ENCODE results near the gene ETV5. TPM values are rescaled to one million over a fixed set of nuclear protein-coding genes. Genes with fewer than 3 reads are reported as not detected.

The ETV5 gene
- total RNA-seq, 4 donors from 2014 or later, result 6.6 to 12.4 (median 9.5) TPM

DNA sequence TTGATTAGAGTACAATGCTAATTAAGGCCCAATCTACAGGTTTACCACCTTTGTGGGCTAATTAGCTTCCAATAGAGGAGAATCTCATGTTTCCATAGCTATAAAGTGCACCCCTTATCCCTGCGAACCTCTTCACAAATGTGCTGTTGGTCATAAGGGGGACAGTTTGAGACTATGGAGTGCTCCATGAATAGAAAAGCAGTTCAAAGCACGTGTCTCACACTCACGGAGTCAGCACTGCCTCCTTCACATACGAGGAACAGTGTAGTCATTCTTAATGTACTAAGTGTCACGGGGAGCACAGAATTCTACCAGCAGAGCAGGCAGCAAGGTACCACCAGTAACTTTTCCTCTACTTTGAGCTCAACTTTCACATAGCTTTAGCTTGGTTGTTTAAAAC is 62.1 kb downstream of the ETV5 start:
- Histone ChIP-seq H3K27me3 (no peaks in the 10 kb centered on the region), H3K4me1 (no peaks in the 10 kb centered on the region), H3K9me3 (no peaks in the 10 kb centered on the region), H3K36me3 (peaks cover 19 to 53% (median 30%) of the 10 kb centered on the region in 4 donors), H3K27ac (replicated peaks in 1 of 4) (no peak overlapping the region), H3K4me3 (no peak overlapping the region)
- 88% methylated on average over 5 of the region's 5 CpGs for WGBS
- intact Hi-C loops (cut with DNase I), result no loop called here
- TF ChIP-seq POLR2A (IDR thresholded peaks at IDR 0.05; ENCODE audit: low read depth) (no peak), POLR2AphosphoS5 (IDR thresholded peaks at IDR 0.05) (no peak), EP300 (IDR thresholded peaks at IDR 0.05) (no peak)
- TF ChIP-seq, protein P1, sequence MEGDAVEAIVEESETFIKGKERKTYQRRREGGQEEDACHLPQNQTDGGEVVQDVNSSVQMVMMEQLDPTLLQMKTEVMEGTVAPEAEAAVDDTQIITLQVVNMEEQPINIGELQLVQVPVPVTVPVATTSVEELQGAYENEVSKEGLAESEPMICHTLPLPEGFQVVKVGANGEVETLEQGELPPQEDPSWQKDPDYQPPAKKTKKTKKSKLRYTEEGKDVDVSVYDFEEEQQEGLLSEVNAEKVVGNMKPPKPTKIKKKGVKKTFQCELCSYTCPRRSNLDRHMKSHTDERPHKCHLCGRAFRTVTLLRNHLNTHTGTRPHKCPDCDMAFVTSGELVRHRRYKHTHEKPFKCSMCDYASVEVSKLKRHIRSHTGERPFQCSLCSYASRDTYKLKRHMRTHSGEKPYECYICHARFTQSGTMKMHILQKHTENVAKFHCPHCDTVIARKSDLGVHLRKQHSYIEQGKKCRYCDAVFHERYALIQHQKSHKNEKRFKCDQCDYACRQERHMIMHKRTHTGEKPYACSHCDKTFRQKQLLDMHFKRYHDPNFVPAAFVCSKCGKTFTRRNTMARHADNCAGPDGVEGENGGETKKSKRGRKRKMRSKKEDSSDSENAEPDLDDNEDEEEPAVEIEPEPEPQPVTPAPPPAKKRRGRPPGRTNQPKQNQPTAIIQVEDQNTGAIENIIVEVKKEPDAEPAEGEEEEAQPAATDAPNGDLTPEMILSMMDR (IDR thresholded peaks at IDR 0.05), result no peak
- DNase-seq (ENCODE audit: extremely low spot score), result no peak

DNA sequence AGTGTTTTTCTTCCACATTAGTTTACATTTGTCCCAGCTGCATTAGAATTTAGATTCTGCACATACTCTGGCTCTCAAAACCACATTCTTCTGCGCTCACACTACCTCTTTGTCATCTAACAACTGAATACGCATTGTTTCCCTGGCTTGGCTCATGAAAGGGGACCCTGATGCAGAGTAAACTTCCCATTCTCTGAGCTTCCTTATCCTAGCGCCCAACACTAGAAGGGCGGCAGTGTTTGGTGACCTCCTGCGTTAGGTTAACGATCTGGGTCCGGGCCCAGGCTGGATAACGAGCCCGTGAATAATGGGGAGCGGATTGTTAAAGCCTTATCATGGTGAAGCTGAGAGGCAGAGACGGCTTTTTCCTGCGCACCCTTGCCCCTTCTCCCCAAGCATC is 63.9 kb downstream of the ETV5 start:
- 83% methylated on average over 12 of the region's 12 CpGs for WGBS
- no peak overlapping the region for H3K27ac ChIP-seq (replicated peaks in 1 of 4)
- DNase-seq (ENCODE audit: extremely low spot score), result peak; percentile 75
- intact Hi-C loops (cut with DNase I), result no loop called here
- no peak overlapping the region for H3K4me3 ChIP-seq
- no peaks in the 10 kb centered on the region for H3K4me1 ChIP-seq
- TF ChIP-seq POLR2A (IDR thresholded peaks at IDR 0.05; ENCODE audit: low read depth), result no peak
- TF ChIP-seq EP300 (IDR thresholded peaks at IDR 0.05), result no peak
- TF ChIP-seq, protein P1 (IDR thresholded peaks at IDR 0.05), result no peak
- TF ChIP-seq POLR2AphosphoS5 (IDR thresholded peaks at IDR 0.05), result no peak
- H3K36me3 ChIP-seq, result peaks cover 12 to 34% (median 18%) of the 10 kb centered on the region in 4 donors
- no peaks in the 10 kb centered on the region for H3K9me3 ChIP-seq
- no peaks in the 10 kb centered on the region for H3K27me3 ChIP-seq

DNA sequence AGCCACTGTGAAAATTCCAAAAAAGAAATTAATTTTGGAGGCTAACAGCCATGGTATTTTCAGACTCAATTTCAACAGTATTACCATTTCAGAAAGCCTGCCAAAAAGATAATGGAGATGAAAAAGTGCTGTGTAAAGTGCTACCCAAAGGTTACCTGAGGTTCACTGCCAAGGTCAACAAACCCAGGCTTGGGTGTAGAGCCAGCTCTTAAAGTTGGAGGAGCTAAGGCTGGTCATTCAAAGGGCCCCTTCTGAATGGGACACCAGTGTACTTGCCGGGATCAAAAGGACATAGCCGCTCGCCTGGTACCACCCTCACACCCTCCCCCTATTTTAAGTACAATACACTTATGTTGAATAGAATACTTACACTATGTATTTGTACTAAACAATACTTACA is 64.5 kb downstream of the ETV5 start:
- peak; percentile 77 for DNase-seq (ENCODE audit: extremely low spot score)
- intact Hi-C loops (cut with DNase I), result no loop called here
- 94% methylated on average over 3 of the region's 3 CpGs for WGBS
- no peaks in the 10 kb centered on the region for H3K9me3 ChIP-seq
- H3K4me1 ChIP-seq, result no peaks in the 10 kb centered on the region
- no peaks in the 10 kb centered on the region for H3K27me3 ChIP-seq
- H3K4me3 ChIP-seq, result no peak overlapping the region
- no peak for TF ChIP-seq POLR2AphosphoS5 (IDR thresholded peaks at IDR 0.05)
- no peak for TF ChIP-seq POLR2A (IDR thresholded peaks at IDR 0.05; ENCODE audit: low read depth)
- TF ChIP-seq, protein P1 (IDR thresholded peaks at IDR 0.05), result no peak
- no peak for TF ChIP-seq EP300 (IDR thresholded peaks at IDR 0.05)
- H3K36me3 ChIP-seq, result peaks cover 11 to 31% (median 15%) of the 10 kb centered on the region in 4 donors
- H3K27ac ChIP-seq (replicated peaks in 1 of 4), result no peak overlapping the region

DNA sequence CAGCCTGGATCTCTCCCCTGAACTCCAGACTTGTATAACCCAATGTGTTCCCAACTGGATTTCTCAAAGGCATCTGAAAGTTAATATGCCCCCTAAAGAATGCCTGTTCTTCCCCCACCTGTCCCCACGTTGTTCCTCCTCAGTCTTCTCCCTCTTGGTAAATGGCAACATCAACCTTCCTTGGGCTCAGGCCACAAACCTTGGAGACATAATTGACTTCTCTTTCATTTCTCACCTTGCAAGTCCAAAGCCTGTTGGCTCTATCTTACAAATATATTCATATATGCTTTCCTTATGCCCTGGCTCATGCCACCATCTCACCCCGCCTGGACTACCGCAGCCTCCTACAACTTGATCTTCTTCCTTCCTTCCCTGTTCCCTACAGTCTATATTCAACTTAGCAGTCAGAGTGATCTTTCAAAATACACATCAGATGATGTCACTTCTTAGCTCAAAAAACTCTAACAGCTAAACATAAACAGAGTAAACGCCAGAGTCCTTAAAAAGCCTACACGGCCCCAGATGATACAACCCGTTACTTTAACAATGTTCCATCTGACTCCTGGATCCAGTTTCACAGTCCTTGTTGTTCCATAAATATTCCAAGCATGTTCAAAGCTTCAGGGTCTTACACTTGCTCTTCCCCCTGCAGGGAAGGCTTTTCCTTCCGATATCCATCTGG is 66.2 kb downstream of the ETV5 start:
- no peaks in the 10 kb centered on the region for H3K27me3 ChIP-seq
- 75% methylated on average over 7 of the region's 7 CpGs for WGBS
- peak; percentile 90 for DNase-seq (ENCODE audit: extremely low spot score)
- TF ChIP-seq, protein P1 (IDR thresholded peaks at IDR 0.05), result no peak
- no peak overlapping the region for H3K27ac ChIP-seq (replicated peaks in 1 of 4)
- peaks cover 0 to 13% (median 2%) of the 10 kb centered on the region in 4 donors for H3K36me3 ChIP-seq
- H3K9me3 ChIP-seq, result peaks cover 0 to 12% (median 8%) of the 10 kb centered on the region in 4 donors
- intact Hi-C loops (cut with DNase I), result no loop called here
- no peaks in the 10 kb centered on the region for H3K4me1 ChIP-seq
- no peak overlapping the region for H3K4me3 ChIP-seq

- Histone ChIP-seq H3K27ac (replicated peaks in 1 of 4) (no peak overlapping the region), H3K9me3 (peaks cover 0 to 12% (median 8%) of the 10 kb centered on the region in 4 donors), H3K4me1 (no peaks in the 10 kb centered on the region), H3K27me3 (no peaks in the 10 kb centered on the region), H3K4me3 (no peak overlapping the region), H3K36me3 (peaks cover 0 to 7% (median 0%) of the 10 kb centered on the region in 4 donors)
- peak; percentile 77 for DNase-seq (ENCODE audit: extremely low spot score)
- TF ChIP-seq EP300 (IDR thresholded peaks at IDR 0.05) (no peak), POLR2A (IDR thresholded peaks at IDR 0.05; ENCODE audit: low read depth) (no peak), POLR2AphosphoS5 (IDR thresholded peaks at IDR 0.05) (no peak)
- TF ChIP-seq, protein P1 (IDR thresholded peaks at IDR 0.05), result no peak
- WGBS, result 94% methylated on average over 3 of the region's 3 CpGs
- intact Hi-C loops (cut with DNase I), result no loop called here
Measured at GRCh38 chr3:186042036-186042435, 66.9 kb downstream of the ETV5 start.
